HCT116 (cell line): Measurements from ENCODE around the gene MVB12A. TPM values are rescaled to one million over a fixed set of nuclear protein-coding genes. Genes with fewer than 3 reads are reported as not detected.

Experiments
- ATAC-seq: fragments of 200-7000 bp; cut with Tn5 transposase; 2 replicates; pipeline ENCODE4 v1.9.1; 2020; ENCODE audit warnings: mild to moderate bottlenecking, moderate library complexity
- BruUV-seq: library from RNA; stranded (reverse); fragments of 400-500 nt; replicated peaks from 2 replicates; lab custom pipeline; 2021; lab: Mats Ljungman, UMichigan
- CTCF ChIA-PET: fragments of 300-600 bp; sonication (Branson Sonifier 250); formaldehyde crosslinking; loops from one replicate; lab custom pipeline; 2021; ENCODE audit warnings: antibody characterized with exemption; lab: Charles Lee
- POLR2A ChIA-PET: fragments of 300-600, 350-600 bp; sonication (Branson Sonifier 250); formaldehyde crosslinking; loops from one replicate; lab custom pipeline; 2021; ENCODE audit warnings: antibody characterized with exemption; lab: Charles Lee
- RAD21 ChIA-PET, 2 experiments: fragments of 300-600 bp; sonication (Branson Sonifier 250); formaldehyde crosslinking; loops; one replicate each; lab custom pipeline; 2023; ENCODE audit warnings: low total read pairs in 2 of 2; ENCODE audit not compliant: uncharacterized antibody in 2 of 2, unreplicated experiment in 2 of 2, low non-redundant PET in 1 of 2; lab: Charles Lee
- DNase-seq: peaks from one replicate; pipeline ENCODE4 v3.0.0-alpha.2; 2010; ENCODE audit warnings: low read depth, low spot score
- H2AFZ ChIP-seq: fragments of 200-600 bp; shearing (Covaris generic), sonication (generic); 2 replicates; pipeline ENCODE4 v1.6.1; 2017; ENCODE audit warnings: low read depth, mixed run types, mixed read lengths, antibody characterized with exemption, low read length; ENCODE audit not compliant: poor library complexity, severe bottlenecking
- H3K27ac ChIP-seq: 2 replicates; pipeline ENCODE4 v1.5.1; 2012; ENCODE audit warnings: low read depth, low read length
- H3K27me3 ChIP-seq: fragments of 200-600 bp; sonication (generic); 2 replicates; pipeline ENCODE4 v1.6.1; 2016; ENCODE audit warnings: mixed run types, low read length, mixed read lengths; ENCODE audit not compliant: insufficient read depth
- H3K36me3 ChIP-seq, 2 experiments: fragments of 200-500 bp in 1 of 2; fragments of 200-600 bp in 1 of 2; sonication (Bioruptor generic) in 1 of 2; sonication (generic) in 1 of 2; 2 replicates each; pipeline versions ENCODE4 v1.5.1 to v1.6.1; 2014 to 2016; ENCODE audit warnings: low read length in 2 of 2, inconsistent platforms in 1 of 2, mixed read lengths in 1 of 2, mixed run types in 1 of 2; ENCODE audit not compliant: insufficient read depth in 2 of 2, control insufficient read depth in 1 of 2
- H3K4me1 ChIP-seq, 2 experiments: fragments of 200-600 bp in 1 of 2; sonication (generic) in 1 of 2; 2 replicates each; pipeline versions ENCODE4 v1.5.1 to v1.6.1; 2012 to 2017; ENCODE audit warnings: low read length in 2 of 2, inconsistent platforms in 1 of 2, mild to moderate bottlenecking in 1 of 2, mixed read lengths in 1 of 2, mixed run types in 1 of 2, moderate library complexity in 1 of 2; ENCODE audit not compliant: insufficient read depth in 2 of 2, control insufficient read depth in 1 of 2
- H3K4me2 ChIP-seq: fragments of 200-600 bp; sonication (generic); 2 replicates; pipeline ENCODE4 v1.6.1; 2017; ENCODE audit warnings: mixed run types, low read length, mixed read lengths
- H3K4me3 ChIP-seq, 2 experiments: fragments of 200-600 bp in 1 of 2; sonication (generic) in 1 of 2; replicated peaks in 1 of 2; 2 replicates each; pipeline ENCODE4 v1.5.1; 2011 to 2016; ENCODE audit warnings: low read length in 2 of 2, control low read depth in 1 of 2, low read depth in 1 of 2, mild to moderate bottlenecking in 1 of 2, mixed read lengths in 1 of 2, mixed run types in 1 of 2
- H3K79me2 ChIP-seq: fragments of 200-600 bp; sonication (generic); 2 replicates; pipeline ENCODE4 v1.6.1; 2017; ENCODE audit warnings: mild to moderate bottlenecking, mixed run types, low read length, moderate library complexity, mixed read lengths; ENCODE audit not compliant: insufficient read depth
- H3K9ac ChIP-seq: fragments of 200-600 bp; sonication (generic); 2 replicates; pipeline ENCODE4 v1.6.1; 2016; ENCODE audit warnings: low read length, mixed read lengths
- H3K9me2 ChIP-seq: fragments of 200-600 bp; sonication (generic), shearing (Covaris generic); 2 replicates; pipeline ENCODE4 v1.6.1; 2017; ENCODE audit warnings: mixed run types, mild to moderate bottlenecking, moderate library complexity; ENCODE audit not compliant: insufficient read depth
- H3K9me3 ChIP-seq, 2 experiments: fragments of 200-500 bp in 1 of 2; fragments of 200-600 bp in 1 of 2; sonication (Bioruptor generic) in 1 of 2; sonication (generic) in 1 of 2; 2 replicates each; pipeline ENCODE4 v1.6.1; 2014 to 2017; ENCODE audit warnings: low read length in 2 of 2, mixed read lengths in 2 of 2, inconsistent platforms in 1 of 2, low read depth in 1 of 2, mild to moderate bottlenecking in 1 of 2, mixed run types in 1 of 2, moderate library complexity in 1 of 2; ENCODE audit not compliant: control insufficient read depth in 1 of 2, insufficient read depth in 1 of 2
- H4K20me1 ChIP-seq: fragments of 200-600 bp; sonication (generic), shearing (Covaris generic); 2 replicates; pipeline ENCODE4 v1.6.1; 2017; ENCODE audit warnings: mixed run types, mild to moderate bottlenecking, moderate library complexity; ENCODE audit not compliant: insufficient read depth
- ELF1 ChIP-seq: IDR thresholded peaks from 2 replicates; pipeline ENCODE4 v1.6.1; 2012; ENCODE audit warnings: low read depth, borderline replicate concordance
- MAX ChIP-seq: IDR thresholded peaks from 2 replicates; pipeline ENCODE4 v1.6.1; 2012
- POLR2A ChIP-seq: IDR thresholded peaks from 2 replicates; pipeline ENCODE4 v1.7.0; 2011; ENCODE audit warnings: borderline replicate concordance; ENCODE audit not compliant: insufficient read depth, insufficient read length; ENCODE audit errors: extremely low read depth
- intact Hi-C: fragments of 100-400 bp; cut with micrococcal nuclease; formaldehyde crosslinking; loops from 2 replicates; pipeline ENCODE4 v1.10.0; 2022
- total RNA-seq: library from RNA; stranded (reverse); gene quantifications from one replicate; pipeline ENCODE4 v1.2.1, GENCODE V29; 2021; ENCODE audit not compliant: unreplicated experiment

Gene MVB12A
- total RNA-seq, 1 experiment from 2014 or later, result 91.7 TPM

GRCh38 chr19:17402982-17403855 is 16.6 kb upstream of the MVB12A start:
- Histone ChIP-seq H3K79me2 (no peaks in the 10 kb centered on the region), H4K20me1 (no peaks in the 10 kb centered on the region), H3K9me3 (no peaks in the 10 kb centered on the region), H3K9me2 (no peaks in the 10 kb centered on the region), H3K4me1 (peaks cover 4 to 32% of the 10 kb centered on the region in 2 experiments; a peak in 3 of 4 replicates), H3K4me2 (peak overlapping the region; percentile 42), H3K4me3 (no peak overlapping the region), H3K36me3 (no peaks in the 10 kb centered on the region), H3K27ac (no peak overlapping the region), H2AFZ (no peak overlapping the region), H3K9ac (no peak overlapping the region), H3K27me3 (no peaks in the 10 kb centered on the region)
- ChIA-PET RAD21 (interaction anchor here in 1 of 2 experiments (0.6 kb wide), 1 partner anchor 48 kb away, joined by 3 read pairs; no protein-coding TSS in a partner anchor), POLR2A (interaction anchor here (0.6 to 1.1 kb wide), 2 partner anchors 16 to 111 kb away, joined by 3 to 4 read pairs; no protein-coding TSS in a partner anchor), CTCF (interaction anchor here (0.6 to 1.1 kb wide), 2 partner anchors 14 to 72 kb away, joined by 4 read pairs; no protein-coding TSS in a partner anchor)
- TF ChIP-seq POLR2A, result no peak
- DNase-seq (no peak), ATAC-seq (peak; percentile 82)
- no TSS peak for BruUV-seq
- intact Hi-C loops, result no loop called here

GRCh38 chr19:17404015-17404414 is 15.8 kb upstream of the MVB12A start:
- Histone ChIP-seq H3K27me3 (no peaks in the 10 kb centered on the region), H3K4me1 (peaks cover 4 to 32% of the 10 kb centered on the region in 2 experiments; a peak in 3 of 4 replicates), H3K36me3 (no peaks in the 10 kb centered on the region), H3K79me2 (no peaks in the 10 kb centered on the region), H3K9me3 (no peaks in the 10 kb centered on the region), H4K20me1 (no peaks in the 10 kb centered on the region), H3K4me2 (no peak overlapping the region), H3K9ac (no peak overlapping the region), H3K4me3 (no peak overlapping the region), H3K27ac (no peak overlapping the region), H2AFZ (no peak overlapping the region), H3K9me2 (no peaks in the 10 kb centered on the region)
- POLR2A ChIA-PET, result interaction anchor here (0.6 to 1.1 kb wide), 2 partner anchors 12 to 15 kb away, joined by 3 to 4 read pairs; no protein-coding TSS in a partner anchor
- intact Hi-C loops, result no loop called here
- RAD21 ChIA-PET, result interaction anchor here (0.6 kb wide), 2 partner anchors 35 to 47 kb away, joined by 3 to 4 read pairs; no protein-coding TSS in a partner anchor
- TF ChIP-seq ELF1 (no peak), MAX (no peak)
- ATAC-seq, result no peak
- CTCF ChIA-PET, result no interaction called here
- no peak for DNase-seq
- no TSS peak for BruUV-seq
